Endothelial cell of umbilical vein (primary cell): ENCODE results near the gene COL20A1. TPM values are rescaled to one million over a fixed set of nuclear protein-coding genes. Genes with fewer than 3 reads are reported as not detected.

Experiments
- BruUV-seq: library from RNA; stranded (reverse); fragments of 400-500 nt; replicated peaks from 2 replicates; lab custom pipeline; 2021; lab: Mats Ljungman, UMichigan
- CTCF ChIA-PET: fragments of 300-600, 350-600 bp; sonication (Branson Sonifier 250); formaldehyde crosslinking; loops from one replicate; lab custom pipeline; 2021; ENCODE audit warnings: antibody characterized with exemption, inconsistent platforms; lab: Charles Lee
- POLR2A ChIA-PET: fragments of 300-600, 350-600 bp; sonication (Branson Sonifier 250); formaldehyde crosslinking; loops from one replicate; lab custom pipeline; 2021; ENCODE audit warnings: antibody characterized with exemption, inconsistent platforms; lab: Charles Lee
- DNase-seq: peaks from one replicate; pipeline ENCODE4 v3.0.0-alpha.2; 2011; ENCODE audit warnings: low read depth, low spot score
- FAIRE-seq: peaks from 2 replicates; lab custom pipeline; 2011; peaks lifted over from hg19 to GRCh38; lab: Jason Lieb, UNC
- H2AFZ ChIP-seq: 2 replicates; pipeline ENCODE4 v1.6.0; 2012; ENCODE audit warnings: low read depth, low read length, control low read depth, inconsistent platforms
- H3K27ac ChIP-seq: 2 replicates; pipeline ENCODE4 v1.5.1; 2011; ENCODE audit warnings: low read depth, mild to moderate bottlenecking, control low read depth, low read length, moderate library complexity; ENCODE audit not compliant: insufficient read depth
- H3K27me3 ChIP-seq, 2 experiments: 2 replicates each; pipeline versions ENCODE4 v1.6.0 to v1.6.1; 2011; ENCODE audit warnings: low read length in 2 of 2, mixed read lengths in 1 of 2; ENCODE audit not compliant: control insufficient read depth in 2 of 2, insufficient read depth in 2 of 2
- H3K36me3 ChIP-seq, 2 experiments: 2 replicates in 1 of 2; 3 replicates in 1 of 2; pipeline ENCODE4 v1.5.1; 2011; ENCODE audit warnings: low read length in 2 of 2, mild to moderate bottlenecking in 1 of 2, moderate library complexity in 1 of 2; ENCODE audit not compliant: control insufficient read depth in 2 of 2, insufficient read depth in 2 of 2; ENCODE audit errors: extremely low read depth in 1 of 2
- H3K4me1 ChIP-seq: 3 replicates; pipeline ENCODE4 v1.5.1; 2011; ENCODE audit warnings: mild to moderate bottlenecking, low read length; ENCODE audit not compliant: control insufficient read depth, insufficient read depth; ENCODE audit errors: extremely low read depth
- H3K4me2 ChIP-seq: 2 replicates; pipeline ENCODE4 v1.6.1; 2011; ENCODE audit warnings: low read length, control low read depth, mixed read lengths; ENCODE audit not compliant: insufficient read depth
- H3K4me3 ChIP-seq, 3 experiments: fragments of 200-600 bp in 1 of 3; sonication (generic), shearing (Covaris generic) in 1 of 3; replicated peaks in 1 of 3; 2 replicates each; pipeline ENCODE4 v1.5.1; 2011 to 2016; ENCODE audit warnings: control low read depth in 3 of 3, low read length in 3 of 3, mild to moderate bottlenecking in 2 of 3, inconsistent platforms in 1 of 3, low read depth in 1 of 3, moderate library complexity in 1 of 3; ENCODE audit not compliant: insufficient read depth in 1 of 3
- H3K79me2 ChIP-seq: 2 replicates; pipeline ENCODE4 v1.6.0; 2012; ENCODE audit warnings: low read length, inconsistent platforms; ENCODE audit not compliant: control insufficient read depth, insufficient read depth
- H3K9ac ChIP-seq: replicated peaks from 2 replicates; pipeline ENCODE3; 2011; ENCODE audit warnings: low read length, control low read depth; ENCODE audit not compliant: insufficient read depth; ENCODE audit errors: extremely low read depth
- H3K9me1 ChIP-seq: replicated peaks from 3 replicates; pipeline ENCODE4 v1.6.0; 2011; ENCODE audit warnings: mild to moderate bottlenecking, low read length; ENCODE audit not compliant: control insufficient read depth, insufficient read depth; ENCODE audit errors: extremely low read depth
- H3K9me3 ChIP-seq: replicated peaks from 2 replicates; pipeline ENCODE4 v1.5.1; 2012; ENCODE audit warnings: low read length, inconsistent platforms; ENCODE audit not compliant: control insufficient read depth, insufficient read depth
- H4K20me1 ChIP-seq: replicated peaks from 2 replicates; pipeline ENCODE3; 2011; ENCODE audit warnings: mild to moderate bottlenecking, low read length; ENCODE audit not compliant: control insufficient read depth, insufficient read depth; ENCODE audit errors: extremely low read depth
- CTCF ChIP-seq, 2 donors: IDR thresholded peaks; 1 replicate in 1 of 2; 2 replicates in 1 of 2; pipeline ENCODE4 v1.5.1; 2011; ENCODE audit warnings: low read length in 2 of 2, mild to moderate bottlenecking in 2 of 2, moderate library complexity in 2 of 2, control low read depth in 1 of 2, inconsistent platforms in 1 of 2, low read depth in 1 of 2; ENCODE audit not compliant: insufficient read depth in 1 of 2; ENCODE audit errors: extremely low read depth in 1 of 2
- EZH2 ChIP-seq: IDR thresholded peaks from 2 replicates; pipeline ENCODE4 v1.6.1; 2012; ENCODE audit warnings: borderline replicate concordance, low read depth, mild to moderate bottlenecking, moderate library complexity, low read length, inconsistent platforms; ENCODE audit not compliant: severe bottlenecking
- FOS ChIP-seq: IDR thresholded peaks from 2 replicates; pipeline ENCODE4 v1.6.1; 2011; ENCODE audit warnings: mild to moderate bottlenecking, low read length, moderate library complexity, borderline replicate concordance; ENCODE audit not compliant: insufficient read depth
- GATA2 ChIP-seq: IDR thresholded peaks from 2 replicates; pipeline ENCODE4 v1.7.0; 2011; ENCODE audit warnings: low read depth, mild to moderate bottlenecking, moderate library complexity, mixed read lengths, low read length; ENCODE audit not compliant: insufficient read length, insufficient read depth
- JUN ChIP-seq: IDR thresholded peaks from 2 replicates; pipeline ENCODE4 v1.6.1; 2011; ENCODE audit warnings: borderline replicate concordance, low read depth; ENCODE audit not compliant: insufficient read length, insufficient read depth
- MAX ChIP-seq: IDR thresholded peaks from 2 replicates; pipeline ENCODE4 v1.6.1; 2011; ENCODE audit not compliant: insufficient read depth, insufficient read length
- MYC ChIP-seq: IDR thresholded peaks from one replicate; pipeline ENCODE4 v1.6.1; 2011; ENCODE audit warnings: mild to moderate bottlenecking, low read depth, low read length
- POLR2A ChIP-seq: IDR thresholded peaks from 2 replicates; pipeline ENCODE4 v1.6.1; 2012; ENCODE audit warnings: low read depth, mild to moderate bottlenecking, control low read depth, low read length
- POLR2AphosphoS5 ChIP-seq: IDR thresholded peaks from 2 replicates; pipeline ENCODE4 v1.6.1; 2012; ENCODE audit warnings: low read depth, mild to moderate bottlenecking, control low read depth, low read length, moderate library complexity; ENCODE audit not compliant: insufficient read depth
- dilution Hi-C: fragments of 300-500 bp; cut with MboI; formaldehyde crosslinking; loops from one replicate; pipeline ENCODE4 v1.15.0; 2019; ENCODE audit warnings: low sequenced_read_pairs; ENCODE audit not compliant: extremely low pct_ligation_motif_present
- intact Hi-C: fragments of 100-400 bp; cut with micrococcal nuclease; formaldehyde crosslinking; loops from one replicate; pipeline ENCODE4 v1.10.0; 2022
- polyA plus RNA-seq, 4 experiments: library from polyadenylated mRNA; depleted of rRNA in 3 of 4; stranded (reverse) in 3 of 4; unstranded in 1 of 4; fragments of >200 nt; gene quantifications; 2 replicates each; pipeline versions ENCODE4 v1.2.1 to v1.2.3, GENCODE V29; 2011 to 2012; ENCODE audit warnings: missing spikeins in 1 of 4
- total RNA-seq: library from RNA; stranded (reverse); gene quantifications from 2 replicates; pipeline ENCODE4 v1.2.3, GENCODE V29; 2021

Gene COL20A1
- total and polyA plus RNA-seq, 2 donors (not counting 3 experiments of a cell fraction or from before 2014, with no cell fraction given), result not detected

GRCh38 chr20:63366390-63367365, 73.7 kb downstream of the COL20A1 start:
- peaks cover 2 to 7% of the 10 kb centered on the region in 2 experiments for H3K27me3 ChIP-seq

More at GRCh38 chr20:63366390-63367365, 73.7 kb downstream of the COL20A1 start:
- intact Hi-C loops (no loop called here), dilution Hi-C loops (no loop called here)
- CTCF ChIA-PET, result no interaction called here
- H3K79me2 ChIP-seq, result no peaks in the 10 kb centered on the region
- no peak overlapping the region for H3K27ac ChIP-seq
- POLR2A ChIA-PET, result no interaction called here
- H3K9me3 ChIP-seq, result no peaks in the 10 kb centered on the region
- H3K9me1 ChIP-seq, result no peaks in the 10 kb centered on the region
- H3K4me2 ChIP-seq, result no peak overlapping the region
- BruUV-seq, result no TSS peak
- H3K4me1 ChIP-seq, result no peaks in the 10 kb centered on the region
- H3K4me3 ChIP-seq, result no peak overlapping the region
- H2AFZ ChIP-seq, result no peak overlapping the region
- FAIRE-seq (no peak), DNase-seq (no peak)
- no peak overlapping the region for H3K9ac ChIP-seq
- H3K36me3 ChIP-seq, result no peaks in the 10 kb centered on the region
- no peaks in the 10 kb centered on the region for H4K20me1 ChIP-seq
- TF ChIP-seq MAX (no peak), EZH2 (no peak), CTCF (IDR thresholded peaks at IDR 0.05; ENCODE audit: extremely low read depth in 1 of 2, insufficient read depth in 1 of 2, low read depth in 1 of 2, low read length in 2 of 2) (no peak), FOS (no peak), GATA2 (no peak), JUN (no peak), MYC (no peak), POLR2A (no peak), POLR2AphosphoS5 (no peak)
